H7 (cell line): ENCODE measurements around the gene ALDH7A1. TPM values are rescaled to one million over a fixed set of nuclear protein-coding genes. Genes with fewer than 3 reads are reported as not detected.
A peak's percentile ranks its signal among the peaks of the same experiment; 100 is the strongest.
"Not testable (repeated sequence)": the region's sequence is repeated elsewhere in the genome, so short reads cannot be mapped to it uniquely, and the experiment has no call there.

Source experiments
- DNase-seq: peaks from one replicate; pipeline ENCODE4 v3.0.0; 2012
- H3K27me3 ChIP-seq: 2 replicates; pipeline ENCODE4 v1.6.0; 2011; ENCODE audit warnings: mild to moderate bottlenecking, low read length; ENCODE audit not compliant: control insufficient read depth, insufficient read depth
- H3K36me3 ChIP-seq: replicated peaks from 2 replicates; pipeline ENCODE4 v1.5.1; 2011; ENCODE audit warnings: low read length; ENCODE audit not compliant: control insufficient read depth, insufficient read depth
- H3K4me3 ChIP-seq: 2 replicates; pipeline ENCODE4 v1.5.1; 2011; ENCODE audit warnings: low read depth, mild to moderate bottlenecking, control low read depth, low read length, moderate library complexity; ENCODE audit not compliant: insufficient read depth
- total RNA-seq: library from RNA; depleted of rRNA; stranded (reverse); fragments of >200 nt; shearing (Covaris generic); gene quantifications from 2 replicates; pipeline ENCODE4 v1.2.3, GENCODE V29; 2014

ALDH7A1 gene
- total RNA-seq, 1 experiment from 2014 or later: 60.6 TPM

GRCh38 chr5:126605525-126605924, 10.5 kb upstream of the ALDH7A1 start:
- no peaks in the 10 kb centered on the region for H3K27me3 ChIP-seq
- peaks cover 12% of the 10 kb centered on the region for H3K36me3 ChIP-seq
- DNase-seq: no peak
- H3K4me3 ChIP-seq: no peak overlapping the region

GRCh38 chr5:126603402-126603991, 8.5 kb upstream of the ALDH7A1 start:
- Histone ChIP-seq H3K36me3 (peaks cover 11% of the 10 kb centered on the region), H3K4me3 (no peak overlapping the region), H3K27me3 (no peaks in the 10 kb centered on the region)
- DNase-seq: no peak

DNA sequence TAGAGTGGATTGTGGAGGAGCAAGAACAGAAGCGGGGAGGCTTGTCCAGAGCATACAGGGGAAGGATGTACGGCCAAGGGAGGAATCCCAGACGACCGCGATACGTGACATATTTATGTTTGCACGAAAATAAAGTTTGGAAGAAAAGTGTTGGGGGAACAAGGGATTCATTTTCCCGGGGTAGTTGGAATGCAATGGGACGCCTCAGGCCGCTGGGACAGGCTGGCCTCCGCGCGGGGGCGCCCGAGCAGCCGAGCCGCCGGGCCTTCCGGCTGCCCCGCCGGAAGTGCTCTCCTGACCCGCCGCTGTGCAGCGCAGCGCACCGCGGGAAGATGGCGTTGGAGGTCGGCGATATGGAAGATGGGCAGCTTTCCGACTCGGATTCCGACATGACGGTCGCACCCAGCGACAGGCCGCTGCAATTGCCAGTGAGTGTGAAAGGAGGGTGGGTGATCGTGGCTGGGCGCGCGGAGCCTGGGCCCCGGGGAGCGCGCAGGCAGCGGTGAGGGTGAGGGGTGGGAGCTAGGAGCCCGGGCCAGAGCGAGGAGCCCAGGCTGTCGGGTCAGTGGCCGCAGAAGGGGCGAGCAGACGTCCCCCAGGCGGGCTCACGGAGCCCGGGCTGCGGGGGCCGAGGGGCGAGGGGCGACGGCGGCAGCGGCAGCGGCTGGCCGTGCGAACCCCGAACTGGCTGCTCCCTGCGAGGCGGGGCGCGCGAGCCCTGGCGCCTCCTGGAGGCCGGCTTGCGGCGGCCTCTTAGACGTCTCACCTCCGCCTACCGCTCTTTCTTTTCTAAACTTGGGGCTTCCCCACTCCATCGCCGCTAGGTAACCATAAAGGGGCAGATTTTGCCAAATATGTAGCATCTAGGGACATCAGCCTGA, 5.9 kb upstream of the ALDH7A1 start, which contains the start of gene PHAX:
Gene PHAX (plus strand): TSS at position 317 of the 881 bp plus-strand sequence. CDS start 16 bp downstream, at position 333.
- H3K4me3 ChIP-seq: peak within 1 kb of the TSS; percentile 91
- peak; percentile 93 for DNase-seq
- H3K36me3 ChIP-seq: peaks cover 9% of the 10 kb centered on the region
- H3K27me3 ChIP-seq: no peaks in the 10 kb centered on the region

- H3K4me3 ChIP-seq: peak overlapping the region; percentile 91
- peak; percentile 53 for DNase-seq
- not testable (repeated sequence) for H3K27me3 ChIP-seq, H3K36me3 ChIP-seq
These were observed 5.1 kb upstream of the ALDH7A1 start for GRCh38 chr5:126599971-126600630.

- DNase-seq: no peak
- H3K36me3 ChIP-seq: peaks cover 9% of the 10 kb centered on the region
- H3K4me3 ChIP-seq: no peak overlapping the region
- no peaks in the 10 kb centered on the region for H3K27me3 ChIP-seq
These were observed 4.5 kb upstream of the ALDH7A1 start for GRCh38 chr5:126599499-126599898.

DNA sequence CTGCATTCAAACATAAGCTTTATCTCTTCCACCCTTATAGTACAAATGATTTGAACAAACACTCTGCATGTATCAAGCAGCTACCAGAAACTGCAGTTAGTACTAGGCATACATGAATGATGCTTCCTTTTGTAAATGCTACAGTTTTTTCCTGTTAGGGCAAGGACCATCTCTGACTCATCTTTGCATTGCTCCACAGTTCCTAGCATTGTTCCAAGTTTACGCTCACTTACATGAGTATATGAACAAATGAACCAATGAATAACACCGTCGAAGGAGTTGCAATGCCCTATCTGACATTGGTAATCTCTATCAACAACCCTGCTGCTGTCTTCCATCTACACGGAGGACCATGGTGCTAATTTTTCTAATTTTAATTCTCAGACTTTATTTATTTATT, 2.1 kb upstream of the ALDH7A1 start:
- Histone ChIP-seq H3K27me3 (no peaks in the 10 kb centered on the region), H3K36me3 (peaks cover 4% of the 10 kb centered on the region), H3K4me3 (no peak overlapping the region)
- no peak for DNase-seq

- H3K36me3 ChIP-seq: peaks cover 15% of the 10 kb centered on the region
- H3K4me3 ChIP-seq: peak overlapping the region; percentile 69
- H3K27me3 ChIP-seq: no peaks in the 10 kb centered on the region
- DNase-seq: no peak
These were observed 566 bp upstream of the ALDH7A1 start for GRCh38 chr5:126595486-126596083.

DNA sequence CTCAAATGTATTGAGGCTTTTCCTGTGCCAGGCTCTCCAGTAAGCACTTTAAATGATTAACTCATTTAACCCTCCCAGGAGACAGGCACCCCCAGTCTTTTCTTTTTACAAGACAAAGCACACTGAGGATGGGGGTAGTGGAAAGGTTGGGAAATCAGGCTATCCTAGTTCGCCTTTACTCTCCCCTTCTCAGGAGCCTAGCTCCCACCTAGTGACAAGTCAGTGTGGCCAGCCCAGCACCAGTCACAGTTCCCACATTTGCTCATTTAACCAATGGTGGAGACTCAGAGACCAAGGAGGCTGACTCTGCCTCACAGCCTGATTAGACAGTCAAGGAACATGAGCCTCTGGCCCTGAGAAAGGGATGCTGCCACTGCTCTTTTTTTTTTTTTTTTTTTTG, 3.5 kb downstream of the ALDH7A1 start:
- H3K36me3 ChIP-seq: peaks cover 24% of the 10 kb centered on the region
- H3K27me3 ChIP-seq: no peaks in the 10 kb centered on the region
- DNase-seq: peak; percentile 77
- H3K4me3 ChIP-seq: no peak overlapping the region

- no peak for DNase-seq
- Histone ChIP-seq H3K36me3 (peaks cover 31% of the 10 kb centered on the region), H3K4me3 (no peak overlapping the region), H3K27me3 (no peaks in the 10 kb centered on the region)
These were observed 5.3 kb downstream of the ALDH7A1 start for GRCh38 chr5:126589536-126590297.

GRCh38 chr5:126587551-126588390, 7.2 kb downstream of the ALDH7A1 start:
- Histone ChIP-seq H3K27me3 (no peaks in the 10 kb centered on the region), H3K4me3 (no peak overlapping the region), H3K36me3 (peaks cover 32% of the 10 kb centered on the region)
- no peak for DNase-seq

DNA sequence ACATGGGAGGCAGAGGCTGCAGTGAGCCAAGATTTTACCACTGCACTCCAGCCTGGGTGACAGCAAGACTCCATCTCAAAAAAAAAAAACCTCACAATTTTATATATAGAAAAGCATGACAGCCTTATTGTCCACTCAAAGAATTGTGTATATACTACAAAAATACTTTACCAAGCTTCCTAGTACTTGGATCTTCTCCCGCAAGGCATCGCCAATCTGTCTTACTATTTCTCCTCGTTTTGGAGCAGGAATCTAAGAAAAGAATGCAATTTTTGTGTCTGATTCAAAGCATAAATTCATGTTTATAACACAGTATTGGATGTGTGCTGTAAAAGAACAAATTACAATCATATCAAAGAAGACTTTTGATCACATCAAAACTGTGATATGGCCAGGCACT, 11.3 kb downstream of the ALDH7A1 start:
- DNase-seq: no peak
- no peaks in the 10 kb centered on the region for H3K27me3 ChIP-seq
- H3K36me3 ChIP-seq: peaks cover 32% of the 10 kb centered on the region
- no peak overlapping the region for H3K4me3 ChIP-seq

- H3K36me3 ChIP-seq: peaks cover 41% of the 10 kb centered on the region
These were observed 15.3 kb downstream of the ALDH7A1 start for GRCh38 chr5:126579716-126580115.

GRCh38 chr5:126577415-126577814, 17.6 kb downstream of the ALDH7A1 start:
- Histone ChIP-seq H3K27me3 (no peaks in the 10 kb centered on the region), H3K36me3 (peaks cover 40% of the 10 kb centered on the region), H3K4me3 (no peak overlapping the region)
- no peak for DNase-seq

More at GRCh38 chr5:126579716-126580115, 15.3 kb downstream of the ALDH7A1 start:
- no peak for DNase-seq
- no peak overlapping the region for H3K4me3 ChIP-seq
- no peaks in the 10 kb centered on the region for H3K27me3 ChIP-seq
